Activated naive CD8-positive, alpha-beta T cell treated with anti-CD3 and anti-CD28 coated beads, Interleukin-2, amount 50 U/mL, for 24 hours (primary cell): ENCODE measurements around the gene NFKBIB.
"Not testable (repeated sequence)": the region's sequence is repeated elsewhere in the genome, so short reads cannot be mapped to it uniquely, and the experiment has no call there.

Source experiments
- ATAC-seq: fragments of 150-1000 bp; cut with Tn5 transposase; one replicate; pipeline ENCODE4 v1.10.0; 2021
- DNase-seq: peaks from one replicate; pipeline ENCODE4 v3.0.0; 2021
- H3K27ac Mint-ChIP-seq: one replicate; pipeline ENCODE4 v1.8.0; 2021; ENCODE audit warnings: mild to moderate bottlenecking, mixed read lengths
- H3K27me3 Mint-ChIP-seq: one replicate; pipeline ENCODE4 v1.8.0; 2021; ENCODE audit warnings: mixed read lengths
- H3K36me3 Mint-ChIP-seq: one replicate; pipeline ENCODE4 v1.8.0; 2021; ENCODE audit warnings: low read depth, mixed read lengths
- H3K4me1 Mint-ChIP-seq: one replicate; pipeline ENCODE4 v1.8.0; 2021; ENCODE audit warnings: mixed read lengths
- H3K4me3 Mint-ChIP-seq: one replicate; pipeline ENCODE4 v1.8.0; 2021; ENCODE audit warnings: mild to moderate bottlenecking, moderate library complexity, mixed read lengths
- H3K9me3 Mint-ChIP-seq: one replicate; pipeline ENCODE4 v1.8.0; 2021; ENCODE audit warnings: mixed read lengths

Gene NFKBIB, protein sequence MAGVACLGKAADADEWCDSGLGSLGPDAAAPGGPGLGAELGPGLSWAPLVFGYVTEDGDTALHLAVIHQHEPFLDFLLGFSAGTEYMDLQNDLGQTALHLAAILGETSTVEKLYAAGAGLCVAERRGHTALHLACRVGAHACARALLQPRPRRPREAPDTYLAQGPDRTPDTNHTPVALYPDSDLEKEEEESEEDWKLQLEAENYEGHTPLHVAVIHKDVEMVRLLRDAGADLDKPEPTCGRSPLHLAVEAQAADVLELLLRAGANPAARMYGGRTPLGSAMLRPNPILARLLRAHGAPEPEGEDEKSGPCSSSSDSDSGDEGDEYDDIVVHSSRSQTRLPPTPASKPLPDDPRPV

DNA sequence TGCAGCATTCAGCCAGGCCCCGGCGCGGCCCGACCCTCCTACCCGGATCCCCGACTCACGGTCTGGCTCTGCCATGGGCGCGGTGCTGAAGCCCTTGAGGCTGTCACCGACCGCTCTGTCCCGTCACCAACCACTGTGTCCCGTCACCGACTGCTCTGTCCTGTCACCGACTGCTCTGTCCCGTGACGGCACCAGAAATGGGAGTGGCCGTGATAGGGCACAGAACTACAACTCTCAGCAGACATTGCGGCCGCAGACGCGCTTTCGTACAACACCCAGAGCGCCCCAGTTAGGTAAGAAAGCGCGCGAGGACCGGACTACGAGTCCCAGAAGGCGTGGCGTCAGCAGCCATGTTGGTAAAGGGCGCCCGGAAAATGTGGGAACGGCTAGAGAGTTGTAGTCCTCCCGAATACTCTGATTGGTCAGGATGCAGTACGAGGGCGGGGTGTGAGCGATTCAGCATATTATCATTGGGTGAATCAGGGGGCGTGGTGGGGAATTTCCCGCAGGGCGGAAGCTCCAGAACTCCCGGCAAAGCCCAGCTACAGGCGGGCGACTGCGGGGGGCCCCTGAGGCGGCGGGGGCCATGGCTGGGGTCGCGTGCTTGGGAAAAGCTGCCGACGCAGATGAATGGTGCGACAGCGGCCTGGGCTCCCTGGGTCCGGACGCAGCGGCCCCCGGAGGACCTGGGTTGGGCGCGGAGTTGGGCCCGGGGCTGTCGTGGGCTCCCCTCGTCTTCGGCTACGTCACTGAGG is at the start of gene NFKBIB, which contains the start of gene SIRT2:
TSS of gene NFKBIB (plus strand) at position 523 of the 755 bp plus-strand sequence. CDS start at position 587, 64 bp downstream.
TSS of gene SIRT2 (minus strand) at position 172 of the 755 bp plus-strand sequence. CDS start at position 75, 97 bp downstream.
- peak within 1 kb of the TSS; percentile 98 for H3K4me3 Mint-ChIP-seq
- H3K9me3 Mint-ChIP-seq = peaks cover 4% of the 10 kb centered on the region
- H3K27me3 Mint-ChIP-seq = no peaks in the 10 kb centered on the region
- peaks cover 21% of the 10 kb centered on the region for H3K36me3 Mint-ChIP-seq
- DNase-seq = peak; percentile 98
- peaks cover 49% of the 10 kb centered on the region for H3K4me1 Mint-ChIP-seq
- H3K27ac Mint-ChIP-seq = peak within 1 kb of the TSS; percentile 93
- peak; percentile 96 for ATAC-seq

- peak overlapping the region; percentile 99 for H3K27ac Mint-ChIP-seq
- H3K36me3 Mint-ChIP-seq = peaks cover 39% of the 10 kb centered on the region
- ATAC-seq = peak; percentile 87
- peaks cover 66% of the 10 kb centered on the region for H3K4me1 Mint-ChIP-seq
- DNase-seq = peak; percentile 97
- H3K9me3 Mint-ChIP-seq = no peaks in the 10 kb centered on the region
- H3K27me3 Mint-ChIP-seq = peaks cover 3% of the 10 kb centered on the region
- H3K4me3 Mint-ChIP-seq = peak overlapping the region; percentile 93
Observed at GRCh38 chr19:38850436-38850975, 49.3 kb upstream of the NFKBIB start.

DNA sequence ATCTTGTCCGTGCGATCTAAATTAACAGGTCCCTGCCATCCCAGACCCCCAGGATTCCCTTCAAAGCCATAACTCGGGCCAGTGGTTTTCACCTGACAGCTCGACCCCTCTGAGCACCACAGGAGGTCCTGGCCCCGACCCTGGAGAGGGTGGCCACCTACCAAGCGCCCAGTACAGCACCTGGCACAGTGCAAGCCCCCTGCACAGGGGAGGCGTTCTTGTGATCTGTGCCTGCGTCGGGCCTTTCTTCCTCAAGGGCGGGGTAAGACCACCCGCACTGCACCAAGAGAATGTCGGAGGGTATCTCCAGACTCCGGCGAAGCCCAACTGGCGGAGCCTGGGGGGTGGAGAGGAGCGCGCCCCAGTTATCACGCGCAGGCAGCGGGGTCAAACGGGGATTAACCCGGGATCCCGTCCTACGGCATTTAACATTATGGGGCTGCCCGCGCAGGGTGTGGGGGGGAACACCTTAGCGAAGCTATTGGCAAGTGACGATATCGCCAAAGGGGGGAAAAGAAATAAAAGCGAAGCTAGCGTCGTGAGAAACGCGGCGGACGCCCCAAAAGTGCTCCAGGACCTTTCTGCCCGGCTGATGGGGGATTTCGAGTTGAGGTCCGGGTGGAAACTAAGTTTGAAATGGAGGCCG is 48.7 kb upstream of the NFKBIB start:
- Mint-ChIP-seq H3K27me3 (peaks cover 3% of the 10 kb centered on the region), H3K4me3 (peak overlapping the region; percentile 93), H3K4me1 (peaks cover 60% of the 10 kb centered on the region), H3K27ac (peak overlapping the region; percentile 99), H3K9me3 (no peaks in the 10 kb centered on the region), H3K36me3 (peaks cover 33% of the 10 kb centered on the region)
- DNase-seq = peak; percentile 56
- no peak for ATAC-seq

- Mint-ChIP-seq H3K27me3 (peaks cover 3% of the 10 kb centered on the region), H3K27ac (peak overlapping the region; percentile 99), H3K36me3 (peaks cover 29% of the 10 kb centered on the region), H3K9me3 (no peaks in the 10 kb centered on the region), H3K4me3 (peak overlapping the region; percentile 93), H3K4me1 (peaks cover 61% of the 10 kb centered on the region)
- peak; percentile 4 for ATAC-seq
- peak; percentile 94 for DNase-seq
Observed at GRCh38 chr19:38851622-38852230, 48.0 kb upstream of the NFKBIB start.

GRCh38 chr19:38852231-38853044 is 47.3 kb upstream of the NFKBIB start:
- peaks cover 62% of the 10 kb centered on the region for H3K4me1 Mint-ChIP-seq
- peak overlapping the region; percentile 91 for H3K27ac Mint-ChIP-seq
- no peaks in the 10 kb centered on the region for H3K9me3 Mint-ChIP-seq
- H3K4me3 Mint-ChIP-seq = peak overlapping the region; percentile 90
- no peak for ATAC-seq
- H3K27me3 Mint-ChIP-seq = peaks cover 3% of the 10 kb centered on the region
- DNase-seq = peak; percentile 68
- H3K36me3 Mint-ChIP-seq = peaks cover 22% of the 10 kb centered on the region

- H3K27me3 Mint-ChIP-seq = peaks cover 3% of the 10 kb centered on the region
- peak overlapping the region; percentile 90 for H3K4me3 Mint-ChIP-seq
- H3K27ac Mint-ChIP-seq = peak overlapping the region; percentile 91
- peaks cover 61% of the 10 kb centered on the region for H3K4me1 Mint-ChIP-seq
- H3K36me3 Mint-ChIP-seq = peaks cover 14% of the 10 kb centered on the region
- no peaks in the 10 kb centered on the region for H3K9me3 Mint-ChIP-seq
- no peak for ATAC-seq
- no peak for DNase-seq
Observed at GRCh38 chr19:38853214-38853613, 46.6 kb upstream of the NFKBIB start.

DNA sequence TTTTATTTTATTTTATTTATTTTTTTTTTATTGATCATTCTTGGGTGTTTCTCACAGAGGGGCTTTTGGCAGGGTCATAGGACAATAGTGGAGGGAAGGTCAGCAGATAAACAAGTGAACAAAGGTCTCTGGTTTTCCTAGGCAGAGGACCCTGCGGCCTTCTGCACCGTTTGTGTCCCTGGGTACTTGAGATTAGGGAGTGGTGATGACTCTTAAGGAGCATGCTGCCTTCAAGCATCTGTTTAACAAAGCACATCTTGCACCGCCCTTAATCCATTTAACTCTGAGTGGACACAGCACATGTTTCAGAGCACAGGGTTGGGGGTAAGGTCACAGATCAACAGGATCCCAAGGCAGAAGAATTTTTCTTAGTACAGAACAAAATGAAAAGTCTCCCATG is 44.8 kb upstream of the NFKBIB start:
- not testable (repeated sequence) for H3K4me3 Mint-ChIP-seq, ATAC-seq, H3K9me3 Mint-ChIP-seq, H3K27ac Mint-ChIP-seq, H3K27me3 Mint-ChIP-seq, H3K36me3 Mint-ChIP-seq, DNase-seq
- H3K4me1 Mint-ChIP-seq = peaks cover 53% of the 10 kb centered on the region

GRCh38 chr19:38855751-38856150 is 44.0 kb upstream of the NFKBIB start:
- DNase-seq, H3K36me3 Mint-ChIP-seq, H3K27ac Mint-ChIP-seq, H3K4me3 Mint-ChIP-seq, H3K27me3 Mint-ChIP-seq, H3K9me3 Mint-ChIP-seq, ATAC-seq: not testable (repeated sequence)
- H3K4me1 Mint-ChIP-seq = peaks cover 47% of the 10 kb centered on the region

DNA sequence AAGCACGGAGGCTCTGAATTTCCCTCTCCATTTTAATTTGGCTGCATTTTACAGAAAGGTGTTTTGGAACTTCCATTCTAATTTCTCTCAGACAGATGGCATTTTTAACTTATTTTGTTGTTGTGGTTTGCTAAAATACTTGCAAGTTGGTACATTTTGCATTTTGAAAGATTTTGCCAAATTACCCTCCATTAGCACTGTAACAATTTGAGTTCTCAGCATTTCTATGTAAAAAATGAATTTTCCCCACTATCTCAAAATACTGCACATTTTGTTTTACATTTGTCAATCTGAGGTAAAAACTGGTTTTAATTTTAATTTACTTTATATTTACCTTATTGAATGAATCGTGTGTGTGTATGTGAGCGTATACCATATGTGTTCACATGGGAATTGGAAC is 43.0 kb upstream of the NFKBIB start:
- Mint-ChIP-seq H3K4me3 (peak overlapping the region; percentile 24), H3K27ac (peak overlapping the region; percentile 80), H3K9me3 (no peaks in the 10 kb centered on the region), H3K4me1 (peaks cover 40% of the 10 kb centered on the region), H3K36me3 (no peaks in the 10 kb centered on the region), H3K27me3 (no peaks in the 10 kb centered on the region)
- ATAC-seq (no peak), DNase-seq (no peak)

- not testable (repeated sequence) for H3K27me3 Mint-ChIP-seq, DNase-seq, ATAC-seq, H3K27ac Mint-ChIP-seq, H3K9me3 Mint-ChIP-seq, H3K4me3 Mint-ChIP-seq, H3K36me3 Mint-ChIP-seq
- H3K4me1 Mint-ChIP-seq = peaks cover 42% of the 10 kb centered on the region
Observed at GRCh38 chr19:38859631-38860204, 40.1 kb upstream of the NFKBIB start.

GRCh38 chr19:38861368-38861767 is 38.4 kb upstream of the NFKBIB start:
- Mint-ChIP-seq H3K36me3 (peaks cover 11% of the 10 kb centered on the region), H3K4me3 (no peak overlapping the region), H3K27ac (no peak overlapping the region), H3K4me1 (peaks cover 57% of the 10 kb centered on the region), H3K9me3 (no peaks in the 10 kb centered on the region), H3K27me3 (no peaks in the 10 kb centered on the region)
- ATAC-seq (no peak), DNase-seq (no peak)

GRCh38 chr19:38862321-38863059 is 37.3 kb upstream of the NFKBIB start:
- H3K4me3 Mint-ChIP-seq = no peak overlapping the region
- H3K27ac Mint-ChIP-seq = peak overlapping the region; percentile 20
- no peak for ATAC-seq

More at GRCh38 chr19:38862321-38863059, 37.3 kb upstream of the NFKBIB start:
- H3K9me3 Mint-ChIP-seq = no peaks in the 10 kb centered on the region
- H3K4me1 Mint-ChIP-seq = peaks cover 49% of the 10 kb centered on the region
- peaks cover 14% of the 10 kb centered on the region for H3K36me3 Mint-ChIP-seq
- DNase-seq = no peak
- H3K27me3 Mint-ChIP-seq = no peaks in the 10 kb centered on the region
